RWPE2 (cell line): ENCODE data around the gene PCBP3.

ENCODE experiments used
- ATAC-seq: fragments of 200-7000 bp; cut with Tn5 transposase; 3 replicates; pipeline ENCODE4 v1.9.1; 2021; ENCODE audit warnings: low read depth
- DNase-seq: peaks from one replicate; pipeline ENCODE4 v3.0.0-alpha.2; 2020; ENCODE audit warnings: low spot score
- H3K27ac ChIP-seq: fragments of 450-650 bp; 2 replicates; pipeline ENCODE4 v1.5.1; 2017; ENCODE audit warnings: mild to moderate bottlenecking; ENCODE audit not compliant: poor library complexity, severe bottlenecking
- H3K27me3 ChIP-seq: fragments of 250-450 bp; sonication (Bioruptor Pico); 2 replicates; pipeline ENCODE4 v1.5.1; 2021; ENCODE audit warnings: mild to moderate bottlenecking, moderate library complexity; ENCODE audit not compliant: insufficient read depth, poor library complexity, severe bottlenecking
- H3K36me3 ChIP-seq: fragments of 250-450 bp; sonication (Bioruptor Pico); 2 replicates; pipeline ENCODE4 v1.5.1; 2020; ENCODE audit warnings: low read depth, mild to moderate bottlenecking, moderate library complexity
- H3K4me1 ChIP-seq: fragments of 250-450 bp; sonication (Bioruptor Pico); 2 replicates; pipeline ENCODE4 v1.5.1; 2021; ENCODE audit warnings: mild to moderate bottlenecking, moderate library complexity; ENCODE audit not compliant: insufficient read depth, poor library complexity, severe bottlenecking
- H3K4me3 ChIP-seq: fragments of 250-450 bp; sonication (Bioruptor Pico); 2 replicates; pipeline ENCODE4 v1.5.1; 2021; ENCODE audit warnings: mild to moderate bottlenecking, moderate library complexity; ENCODE audit not compliant: severe bottlenecking
- H3K9me3 ChIP-seq: fragments of 250-450 bp; sonication (Bioruptor Pico); 2 replicates; pipeline ENCODE4 v1.5.1; 2021; ENCODE audit warnings: mild to moderate bottlenecking, moderate library complexity; ENCODE audit not compliant: severe bottlenecking
- CTCF ChIP-seq: fragments of 450-650 bp; IDR thresholded peaks from one replicate; pipeline ENCODE4 v1.5.1; 2017; ENCODE audit warnings: mild to moderate bottlenecking, moderate library complexity; ENCODE audit not compliant: poor library complexity, severe bottlenecking

Gene PCBP3

GRCh38 chr21:45834821-45835293, 191.3 kb downstream of the PCBP3 start:
- Histone ChIP-seq H3K4me3 (no peak overlapping the region), H3K4me1 (peaks cover 13% of the 10 kb centered on the region), H3K36me3 (no peaks in the 10 kb centered on the region), H3K27ac (no peak overlapping the region), H3K27me3 (no peaks in the 10 kb centered on the region), H3K9me3 (no peaks in the 10 kb centered on the region)
- no peak for TF ChIP-seq CTCF
- DNase-seq, result no peak
- ATAC-seq, result no peak

GRCh38 chr21:45835301-45836267, 192.1 kb downstream of the PCBP3 start:
- peaks cover 13% of the 10 kb centered on the region for H3K4me1 ChIP-seq
- peaks cover 2% of the 10 kb centered on the region for H3K9me3 ChIP-seq
- H3K4me3 ChIP-seq, result no peak overlapping the region
- H3K27ac ChIP-seq, result no peak overlapping the region
- DNase-seq (no peak), ATAC-seq (no peak)
- H3K36me3 ChIP-seq, result no peaks in the 10 kb centered on the region
- no peak for TF ChIP-seq CTCF
- H3K27me3 ChIP-seq, result no peaks in the 10 kb centered on the region

- no peaks in the 10 kb centered on the region for H3K36me3 ChIP-seq
- no peaks in the 10 kb centered on the region for H3K27me3 ChIP-seq
- ATAC-seq, result no peak
- no peak overlapping the region for H3K4me3 ChIP-seq
- H3K27ac ChIP-seq, result no peak overlapping the region
- no peak for TF ChIP-seq CTCF
- no peak for DNase-seq
- H3K4me1 ChIP-seq, result peaks cover 13% of the 10 kb centered on the region
- H3K9me3 ChIP-seq, result peaks cover 9% of the 10 kb centered on the region
These were observed 192.7 kb downstream of the PCBP3 start for GRCh38 chr21:45836268-45836655.

DNA sequence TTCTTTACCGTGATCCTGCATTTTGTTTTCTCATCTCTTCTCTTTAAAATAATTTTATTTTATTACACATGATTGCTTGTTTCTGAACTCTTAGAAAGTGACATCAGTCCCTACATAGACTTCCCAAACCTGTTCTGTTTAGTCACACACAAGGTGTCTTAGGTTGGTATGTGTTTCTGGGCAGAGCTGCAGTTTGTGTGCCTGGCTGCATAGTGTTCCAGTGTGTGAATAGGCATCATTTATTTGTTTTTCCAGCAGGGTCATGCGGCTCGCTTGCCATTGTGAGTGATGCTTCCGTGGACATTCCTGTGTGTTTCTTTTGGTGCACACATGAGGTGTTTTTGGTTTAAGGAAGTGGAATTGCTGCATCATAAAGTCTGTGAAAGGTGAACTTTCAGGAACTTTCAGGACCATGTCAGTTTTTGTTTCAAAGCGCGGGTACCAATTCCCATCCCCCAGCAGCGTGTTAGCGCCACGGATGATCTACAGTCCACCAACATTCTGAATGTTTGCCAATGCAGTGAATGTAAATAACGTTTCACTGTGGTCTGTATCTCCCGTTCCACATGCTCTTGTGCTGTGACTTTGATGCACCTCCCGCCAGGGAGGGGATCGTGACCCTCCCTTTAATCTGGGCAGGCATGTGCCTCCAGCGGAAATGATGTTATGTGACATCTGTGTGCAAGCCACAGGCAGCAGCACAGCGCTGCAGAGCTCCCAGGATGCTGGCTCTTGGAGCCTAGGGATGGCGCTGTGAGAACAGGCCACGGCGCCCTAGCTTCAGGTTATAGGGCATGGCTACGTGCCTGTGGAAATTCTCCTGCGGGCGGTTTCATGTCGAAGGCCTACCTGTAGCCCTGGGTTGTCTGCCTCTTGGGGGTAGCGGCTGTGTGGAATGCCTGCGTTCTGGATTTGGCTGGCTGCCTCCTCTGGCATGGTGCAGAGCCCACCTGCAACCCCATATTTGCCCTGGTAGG, 193.5 kb downstream of the PCBP3 start:
- Histone ChIP-seq H3K9me3 (peaks cover 10% of the 10 kb centered on the region), H3K27ac (no peak overlapping the region), H3K4me1 (peaks cover 13% of the 10 kb centered on the region), H3K4me3 (no peak overlapping the region), H3K36me3 (no peaks in the 10 kb centered on the region), H3K27me3 (no peaks in the 10 kb centered on the region)
- no peak for TF ChIP-seq CTCF
- DNase-seq (no peak), ATAC-seq (no peak)
